Epithelial cell of esophagus (primary cell): ENCODE data around the gene MAPK1IP1L.

ENCODE experiments used
- DNase-seq: peaks from one replicate; pipeline ENCODE4 v3.0.0; 2010; ENCODE audit warnings: low read depth
- H3K4me3 ChIP-seq: 2 replicates; pipeline ENCODE4 v1.5.1; 2011; ENCODE audit warnings: mild to moderate bottlenecking, low read length, control low read depth
- TF ChIP-seq, protein P1 (sequence below): IDR thresholded peaks from 2 replicates; pipeline ENCODE4 v1.5.1; 2011; ENCODE audit warnings: low read depth, mild to moderate bottlenecking, low read length, control low read depth, inconsistent platforms; ENCODE audit not compliant: insufficient read depth; ENCODE audit errors: missing control alignments

Gene MAPK1IP1L

GRCh38 chr14:55103005-55103640 lies 51.7 kb downstream of the MAPK1IP1L start:
- peak overlapping the region; percentile 40 for H3K4me3 ChIP-seq
- peak; percentile 99 for DNase-seq
- TF ChIP-seq, protein P1, sequence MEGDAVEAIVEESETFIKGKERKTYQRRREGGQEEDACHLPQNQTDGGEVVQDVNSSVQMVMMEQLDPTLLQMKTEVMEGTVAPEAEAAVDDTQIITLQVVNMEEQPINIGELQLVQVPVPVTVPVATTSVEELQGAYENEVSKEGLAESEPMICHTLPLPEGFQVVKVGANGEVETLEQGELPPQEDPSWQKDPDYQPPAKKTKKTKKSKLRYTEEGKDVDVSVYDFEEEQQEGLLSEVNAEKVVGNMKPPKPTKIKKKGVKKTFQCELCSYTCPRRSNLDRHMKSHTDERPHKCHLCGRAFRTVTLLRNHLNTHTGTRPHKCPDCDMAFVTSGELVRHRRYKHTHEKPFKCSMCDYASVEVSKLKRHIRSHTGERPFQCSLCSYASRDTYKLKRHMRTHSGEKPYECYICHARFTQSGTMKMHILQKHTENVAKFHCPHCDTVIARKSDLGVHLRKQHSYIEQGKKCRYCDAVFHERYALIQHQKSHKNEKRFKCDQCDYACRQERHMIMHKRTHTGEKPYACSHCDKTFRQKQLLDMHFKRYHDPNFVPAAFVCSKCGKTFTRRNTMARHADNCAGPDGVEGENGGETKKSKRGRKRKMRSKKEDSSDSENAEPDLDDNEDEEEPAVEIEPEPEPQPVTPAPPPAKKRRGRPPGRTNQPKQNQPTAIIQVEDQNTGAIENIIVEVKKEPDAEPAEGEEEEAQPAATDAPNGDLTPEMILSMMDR: no peak

- DNase-seq: no peak
- no peak overlapping the region for H3K4me3 ChIP-seq
- TF ChIP-seq, protein P1: no peak
Observed at GRCh38 chr14:55103971-55104954, 52.8 kb downstream of the MAPK1IP1L start.

- DNase-seq: no peak
- TF ChIP-seq, protein P1: no peak
Observed at GRCh38 chr14:55105991-55106390, 54.5 kb downstream of the MAPK1IP1L start.

GRCh38 chr14:55107766-55108554 lies 56.5 kb downstream of the MAPK1IP1L start:
- TF ChIP-seq, protein P1: no peak
- no peak overlapping the region for H3K4me3 ChIP-seq
- peak; percentile 92 for DNase-seq

More at GRCh38 chr14:55105991-55106390, 54.5 kb downstream of the MAPK1IP1L start:
- H3K4me3 ChIP-seq: no peak overlapping the region

DNA sequence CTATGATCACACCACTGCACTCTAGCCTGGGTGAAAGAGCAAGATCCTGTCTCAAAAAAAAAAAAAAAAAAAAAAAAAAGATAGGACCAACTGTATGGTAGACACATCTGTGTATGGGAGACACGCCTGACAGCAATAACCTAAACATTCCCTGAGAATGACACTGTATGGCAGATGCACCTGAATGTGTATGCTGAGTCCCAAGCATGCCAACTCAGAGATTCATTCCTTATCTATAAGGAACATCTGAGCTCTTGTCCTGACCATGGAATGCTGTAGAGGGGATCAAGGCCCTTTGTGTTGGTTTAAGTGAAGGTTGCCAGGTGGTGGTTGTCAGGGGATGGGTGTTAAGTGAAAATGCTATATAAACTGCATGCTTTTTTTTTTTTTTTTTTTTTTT lies 58.4 kb downstream of the MAPK1IP1L start:
- TF ChIP-seq, protein P1: no peak
- no peak overlapping the region for H3K4me3 ChIP-seq
- no peak for DNase-seq

- TF ChIP-seq, protein P1: no peak
- DNase-seq: no peak
- H3K4me3 ChIP-seq: no peak overlapping the region
Observed at GRCh38 chr14:55111122-55111708, 59.8 kb downstream of the MAPK1IP1L start.
